ENCODE data around the gene COG2. TPM values are rescaled to one million over a fixed set of nuclear protein-coding genes. Genes with fewer than 3 reads are reported as not detected.

Gene COG2
- total RNA-seq, 4 donors from 2014 or later, result 19.2 to 35.4 (median 24.2) TPM

GRCh38 chr1:230641346-230641745 is 935 bp upstream of the COG2 start:
- TF ChIP-seq, protein P1, sequence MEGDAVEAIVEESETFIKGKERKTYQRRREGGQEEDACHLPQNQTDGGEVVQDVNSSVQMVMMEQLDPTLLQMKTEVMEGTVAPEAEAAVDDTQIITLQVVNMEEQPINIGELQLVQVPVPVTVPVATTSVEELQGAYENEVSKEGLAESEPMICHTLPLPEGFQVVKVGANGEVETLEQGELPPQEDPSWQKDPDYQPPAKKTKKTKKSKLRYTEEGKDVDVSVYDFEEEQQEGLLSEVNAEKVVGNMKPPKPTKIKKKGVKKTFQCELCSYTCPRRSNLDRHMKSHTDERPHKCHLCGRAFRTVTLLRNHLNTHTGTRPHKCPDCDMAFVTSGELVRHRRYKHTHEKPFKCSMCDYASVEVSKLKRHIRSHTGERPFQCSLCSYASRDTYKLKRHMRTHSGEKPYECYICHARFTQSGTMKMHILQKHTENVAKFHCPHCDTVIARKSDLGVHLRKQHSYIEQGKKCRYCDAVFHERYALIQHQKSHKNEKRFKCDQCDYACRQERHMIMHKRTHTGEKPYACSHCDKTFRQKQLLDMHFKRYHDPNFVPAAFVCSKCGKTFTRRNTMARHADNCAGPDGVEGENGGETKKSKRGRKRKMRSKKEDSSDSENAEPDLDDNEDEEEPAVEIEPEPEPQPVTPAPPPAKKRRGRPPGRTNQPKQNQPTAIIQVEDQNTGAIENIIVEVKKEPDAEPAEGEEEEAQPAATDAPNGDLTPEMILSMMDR (IDR thresholded peaks at IDR 0.05; ENCODE audit: low read depth), result no peak

- TF ChIP-seq, protein P1 (IDR thresholded peaks at IDR 0.05; ENCODE audit: low read depth), result no peak
These were observed 400 bp upstream of the COG2 start for GRCh38 chr1:230641900-230642262.

DNA sequence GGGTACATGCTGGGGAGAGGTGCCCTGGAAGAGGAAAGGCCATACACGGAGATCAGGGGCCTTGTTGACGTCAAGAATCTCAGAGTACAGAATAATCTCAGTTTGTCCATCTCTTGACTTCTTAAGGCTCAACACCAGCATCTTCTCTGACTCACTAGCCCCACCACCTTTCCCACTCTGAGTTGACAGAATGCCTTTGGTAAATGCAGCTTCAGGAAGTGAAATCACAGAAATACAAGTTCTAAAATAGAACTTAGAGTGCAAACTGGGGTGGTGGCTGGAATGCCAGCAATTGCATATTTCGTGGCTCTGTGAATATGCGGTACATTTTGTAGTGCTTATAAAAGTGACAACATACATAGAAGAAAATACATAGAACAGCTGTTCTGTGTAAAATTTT is 1.6 kb downstream of the COG2 start:
- TF ChIP-seq, protein P1 (IDR thresholded peaks at IDR 0.05; ENCODE audit: low read depth), result no peak

DNA sequence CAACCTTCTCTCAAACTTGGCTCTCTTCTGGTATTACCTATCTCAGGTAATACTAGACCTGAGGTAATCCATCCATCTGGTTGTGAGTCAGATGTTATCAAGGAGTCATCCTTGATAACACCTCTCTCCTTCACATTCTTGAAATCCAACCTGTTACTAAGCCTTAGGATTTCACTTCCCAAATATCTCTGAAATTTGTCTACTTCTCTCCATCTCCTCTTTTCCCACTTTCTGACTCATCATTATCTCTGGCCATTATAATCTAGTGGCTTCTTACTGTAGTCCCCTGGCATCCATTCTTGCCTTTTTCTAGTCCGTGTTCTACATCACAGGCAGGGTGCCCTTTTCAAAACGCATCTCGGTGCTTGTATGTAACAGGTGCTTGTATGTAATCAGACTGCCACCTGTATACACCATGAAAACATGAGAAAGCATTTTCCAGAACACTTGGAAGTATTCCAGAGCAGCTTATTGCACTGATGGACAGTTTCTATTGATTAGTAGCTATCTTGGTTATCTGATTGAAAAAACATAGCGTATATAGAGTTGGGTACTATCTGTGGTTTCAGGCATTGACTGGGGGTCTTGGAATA is 4.5 kb downstream of the COG2 start:
- TF ChIP-seq, protein P1 (IDR thresholded peaks at IDR 0.05; ENCODE audit: low read depth), result no peak

GRCh38 chr1:230647321-230647720 is 5.0 kb downstream of the COG2 start:
- TF ChIP-seq, protein P1 (IDR thresholded peaks at IDR 0.05; ENCODE audit: low read depth), result no peak

GRCh38 chr1:230648114-230648513 is 5.8 kb downstream of the COG2 start:
- TF ChIP-seq, protein P1 (IDR thresholded peaks at IDR 0.05; ENCODE audit: low read depth), result no peak

DNA sequence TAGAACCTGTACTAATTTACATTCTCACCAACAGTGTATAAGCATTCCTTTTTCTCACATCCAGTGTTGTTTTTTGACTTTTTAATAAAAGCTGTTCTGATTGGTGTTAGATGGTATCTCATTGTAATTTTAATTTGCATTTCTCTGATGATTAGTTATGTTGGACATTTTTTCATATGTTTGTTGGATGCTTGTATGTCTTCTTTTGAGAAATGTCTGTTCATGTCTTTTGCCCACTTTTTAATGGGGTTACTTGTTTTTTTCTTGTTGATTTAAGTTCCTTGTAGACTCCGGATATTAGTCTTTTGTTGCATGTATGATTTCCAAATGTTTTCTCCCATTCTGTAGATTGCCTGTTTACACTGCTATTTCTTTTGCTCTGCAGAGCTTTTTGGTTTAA is 8.0 kb downstream of the COG2 start:
- TF ChIP-seq, protein P1 (IDR thresholded peaks at IDR 0.05; ENCODE audit: low read depth), result no peak
